Fibroblast of villous mesenchyme (primary cell): Measurements from ENCODE around the gene TTLL1. TPM values are rescaled to one million over a fixed set of nuclear protein-coding genes. Genes with fewer than 3 reads are reported as not detected.

Experiments used
- DNase-seq: peaks from one replicate; pipeline ENCODE4 v3.0.0-alpha.2; 2010; ENCODE audit warnings: low read depth
- H3K4me3 ChIP-seq: 2 replicates; pipeline ENCODE4 v1.5.1; 2011; ENCODE audit warnings: low read depth, mild to moderate bottlenecking, low read length
- CTCF ChIP-seq: IDR thresholded peaks from 2 replicates; pipeline ENCODE4 v1.5.1; 2012; ENCODE audit warnings: low read depth, mild to moderate bottlenecking, low read length; ENCODE audit not compliant: insufficient read depth
- total RNA-seq: library from RNA; depleted of rRNA; stranded (reverse); fragments of >200 nt; gene quantifications from 2 replicates; pipeline ENCODE4 v1.2.3, GENCODE V29; 2012

Gene TTLL1
- total RNA-seq, 1 donor = 8.2 TPM

- no peak for TF ChIP-seq CTCF
- DNase-seq = no peak
- H3K4me3 ChIP-seq = no peak overlapping the region
Measured at GRCh38 chr22:43098356-43098755, 9.2 kb upstream of the TTLL1 start.

DNA sequence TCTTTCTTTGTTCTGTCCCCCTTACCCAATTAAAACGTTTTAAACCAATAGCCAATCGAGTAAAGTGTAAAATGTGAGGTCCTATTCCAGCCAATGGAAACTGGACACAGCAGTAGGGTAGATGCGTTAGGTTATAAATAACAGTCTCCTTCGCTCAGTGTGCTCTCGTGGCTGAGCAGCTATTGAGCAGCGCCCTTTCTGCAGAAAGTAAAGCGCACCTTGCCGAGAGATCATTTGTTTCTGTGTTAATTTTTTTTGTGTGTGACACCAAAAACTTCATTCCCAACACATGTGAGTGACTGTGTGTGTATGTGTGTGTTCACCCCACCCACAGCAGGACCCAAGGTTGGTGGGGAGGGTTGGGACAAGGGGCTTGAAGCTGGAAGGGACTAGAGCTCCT is 7.2 kb upstream of the TTLL1 start:
- no peak for TF ChIP-seq CTCF
- no peak overlapping the region for H3K4me3 ChIP-seq
- no peak for DNase-seq

DNA sequence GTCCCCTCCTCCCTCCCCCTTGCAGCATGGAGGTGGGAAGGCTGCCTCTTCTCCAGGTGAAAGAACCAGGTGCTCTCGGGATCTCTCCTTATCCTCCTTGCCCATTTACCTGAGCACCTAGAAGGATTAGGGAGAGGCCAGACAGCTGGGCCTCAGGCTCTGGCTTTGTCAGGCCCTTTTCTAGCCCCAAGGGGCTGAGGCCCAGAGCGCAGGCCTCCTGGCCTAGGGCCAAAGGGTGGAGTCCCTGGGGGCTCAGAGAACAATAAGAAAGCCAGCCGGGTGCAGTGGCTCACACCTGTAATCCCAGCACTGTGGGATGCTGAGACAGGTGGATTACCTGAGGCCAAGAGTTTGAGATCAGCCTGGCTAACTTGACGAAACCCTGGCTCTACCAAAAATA is 5.4 kb upstream of the TTLL1 start:
- DNase-seq = no peak
- TF ChIP-seq CTCF = no peak
- no peak overlapping the region for H3K4me3 ChIP-seq

GRCh38 chr22:43094085-43094484 is 4.9 kb upstream of the TTLL1 start:
- no peak overlapping the region for H3K4me3 ChIP-seq
- no peak for TF ChIP-seq CTCF
- DNase-seq = no peak

- DNase-seq = no peak
- H3K4me3 ChIP-seq = no peak overlapping the region
- no peak for TF ChIP-seq CTCF
Measured at GRCh38 chr22:43092085-43092484, 2.9 kb upstream of the TTLL1 start.

- TF ChIP-seq CTCF = peak; percentile 60
- H3K4me3 ChIP-seq = no peak overlapping the region
- peak; percentile 90 for DNase-seq
Measured at GRCh38 chr22:43090130-43090789, 1.1 kb upstream of the TTLL1 start.

GRCh38 chr22:43088627-43088983 is 586 bp downstream of the TTLL1 start:
- DNase-seq = no peak
- TF ChIP-seq CTCF = no peak
- peak overlapping the region; percentile 73 for H3K4me3 ChIP-seq
